Measurements from ENCODE around the gene ZNF71. TPM values are rescaled to one million over a fixed set of nuclear protein-coding genes. Genes with fewer than 3 reads are reported as not detected.

Gene ZNF71
- total RNA-seq, 6 experiments from 2014 or later = 0.90 to 2.8 (median 1.5) TPM

DNA sequence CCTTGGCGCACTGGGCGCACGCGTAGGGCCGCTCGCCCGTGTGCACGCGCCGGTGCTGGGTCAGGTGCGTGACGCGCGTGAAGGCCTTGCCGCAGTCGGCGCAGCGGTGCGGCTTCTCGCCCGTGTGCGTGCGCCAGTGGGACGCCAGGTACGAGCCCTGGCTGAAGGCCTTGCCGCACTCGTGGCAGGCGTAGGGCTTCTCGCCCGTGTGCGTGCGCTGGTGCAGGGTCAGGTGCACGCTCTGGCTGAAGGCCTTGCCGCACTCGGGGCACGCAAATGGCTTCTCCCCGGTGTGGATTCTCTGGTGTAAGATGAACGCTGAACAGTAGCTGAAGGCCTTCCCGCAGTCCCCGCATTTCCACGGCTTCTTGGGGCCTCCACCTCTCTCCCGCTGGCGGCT lies 69.4 kb downstream of the ZNF71 start:
- DNase-seq = no peak
- no peak for ATAC-seq
- Histone ChIP-seq H3K4me1 (no peaks in the 10 kb centered on the region), H3K36me3 (no peaks in the 10 kb centered on the region), H3K27me3 (no peaks in the 10 kb centered on the region), H3K9me3 (no peaks in the 10 kb centered on the region), H3K4me3 (no peak overlapping the region), H3K27ac (no peak overlapping the region)
- WGBS (ENCODE audit: insufficient coverage, low coverage, low lambda C conversion rate, missing lambda C conversion rate) = no CpG with 5 or more reads among the region's 43 CpGs
- intact Hi-C loops (cut with DNase I) = no loop called here
- no peak for TF ChIP-seq POLR2A (IDR thresholded peaks at IDR 0.05)
- TF ChIP-seq, protein P1, sequence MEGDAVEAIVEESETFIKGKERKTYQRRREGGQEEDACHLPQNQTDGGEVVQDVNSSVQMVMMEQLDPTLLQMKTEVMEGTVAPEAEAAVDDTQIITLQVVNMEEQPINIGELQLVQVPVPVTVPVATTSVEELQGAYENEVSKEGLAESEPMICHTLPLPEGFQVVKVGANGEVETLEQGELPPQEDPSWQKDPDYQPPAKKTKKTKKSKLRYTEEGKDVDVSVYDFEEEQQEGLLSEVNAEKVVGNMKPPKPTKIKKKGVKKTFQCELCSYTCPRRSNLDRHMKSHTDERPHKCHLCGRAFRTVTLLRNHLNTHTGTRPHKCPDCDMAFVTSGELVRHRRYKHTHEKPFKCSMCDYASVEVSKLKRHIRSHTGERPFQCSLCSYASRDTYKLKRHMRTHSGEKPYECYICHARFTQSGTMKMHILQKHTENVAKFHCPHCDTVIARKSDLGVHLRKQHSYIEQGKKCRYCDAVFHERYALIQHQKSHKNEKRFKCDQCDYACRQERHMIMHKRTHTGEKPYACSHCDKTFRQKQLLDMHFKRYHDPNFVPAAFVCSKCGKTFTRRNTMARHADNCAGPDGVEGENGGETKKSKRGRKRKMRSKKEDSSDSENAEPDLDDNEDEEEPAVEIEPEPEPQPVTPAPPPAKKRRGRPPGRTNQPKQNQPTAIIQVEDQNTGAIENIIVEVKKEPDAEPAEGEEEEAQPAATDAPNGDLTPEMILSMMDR (IDR thresholded peaks at IDR 0.05) = no peak

DNA sequence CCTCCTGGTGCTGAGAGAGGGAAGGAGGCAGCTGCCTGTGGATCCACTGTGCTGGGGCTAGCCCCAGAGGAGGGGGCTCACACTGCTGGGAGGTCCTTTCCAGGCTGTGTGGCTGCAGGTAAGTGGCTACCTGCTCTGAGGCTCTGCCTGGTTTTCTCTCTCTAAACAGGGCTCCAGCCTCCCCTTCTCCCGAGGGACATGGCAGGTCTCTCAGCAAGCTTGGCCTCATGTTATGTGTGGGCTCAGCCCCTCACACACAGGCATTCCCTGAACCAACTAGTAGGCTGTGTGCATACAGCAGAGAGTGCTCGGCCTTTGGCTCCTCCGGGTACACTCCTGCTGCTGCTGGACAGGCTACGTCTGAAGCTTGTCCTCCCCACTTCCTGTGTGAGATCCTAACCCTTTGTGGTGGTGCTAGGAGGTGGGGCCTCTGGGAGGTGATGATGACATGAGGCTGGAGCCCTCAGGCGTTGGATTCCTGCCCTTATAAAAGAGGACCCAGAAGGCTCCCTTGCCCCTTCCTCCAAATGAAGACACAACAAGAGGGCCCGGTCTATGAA lies 72.3 kb downstream of the ZNF71 start:
- H3K9me3 ChIP-seq = no peaks in the 10 kb centered on the region
- no peaks in the 10 kb centered on the region for H3K36me3 ChIP-seq
- H3K27ac ChIP-seq = no peak overlapping the region
- 88% methylated on average over 1 of the region's 6 CpGs for WGBS (ENCODE audit: insufficient coverage, low coverage, low lambda C conversion rate, missing lambda C conversion rate)
- intact Hi-C loops (cut with DNase I) = no loop called here
- TF ChIP-seq POLR2A (IDR thresholded peaks at IDR 0.05) = no peak
- TF ChIP-seq, protein P1 (IDR thresholded peaks at IDR 0.05) = no peak
- no peak for DNase-seq
- no peaks in the 10 kb centered on the region for H3K4me1 ChIP-seq
- H3K27me3 ChIP-seq = no peaks in the 10 kb centered on the region
- ATAC-seq = no peak
- H3K4me3 ChIP-seq = no peak overlapping the region

DNA sequence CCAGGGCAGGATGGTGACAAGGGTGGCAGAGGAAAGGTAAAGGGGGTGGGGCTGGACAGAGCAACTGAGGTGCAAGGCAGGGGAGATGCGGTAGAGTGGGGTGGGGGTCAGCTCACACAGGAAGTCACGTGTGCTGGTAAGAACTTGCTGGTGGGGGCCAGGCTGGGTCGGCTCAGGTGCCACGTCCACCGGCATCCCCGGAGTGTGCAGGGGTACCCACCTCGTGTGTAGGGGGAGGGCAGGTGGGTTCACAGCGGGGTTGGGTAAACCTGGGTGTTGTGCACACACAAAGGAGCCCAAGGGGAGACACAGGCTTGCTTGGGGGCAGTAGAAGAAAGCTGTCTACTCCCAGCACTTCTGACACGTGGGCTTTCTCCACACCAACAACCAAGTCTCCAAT lies 73.6 kb downstream of the ZNF71 start:
- Histone ChIP-seq H3K9me3 (no peaks in the 10 kb centered on the region), H3K27me3 (no peaks in the 10 kb centered on the region), H3K4me1 (no peaks in the 10 kb centered on the region), H3K36me3 (no peaks in the 10 kb centered on the region), H3K27ac (no peak overlapping the region), H3K4me3 (no peak overlapping the region)
- intact Hi-C loops (cut with DNase I) = no loop called here
- ATAC-seq (no peak), DNase-seq (no peak)
- WGBS (ENCODE audit: insufficient coverage, low coverage, low lambda C conversion rate, missing lambda C conversion rate) = 50% methylated on average over 2 of the region's 9 CpGs
- TF ChIP-seq, protein P1 (IDR thresholded peaks at IDR 0.05) = no peak
- no peak for TF ChIP-seq POLR2A (IDR thresholded peaks at IDR 0.05)

DNA sequence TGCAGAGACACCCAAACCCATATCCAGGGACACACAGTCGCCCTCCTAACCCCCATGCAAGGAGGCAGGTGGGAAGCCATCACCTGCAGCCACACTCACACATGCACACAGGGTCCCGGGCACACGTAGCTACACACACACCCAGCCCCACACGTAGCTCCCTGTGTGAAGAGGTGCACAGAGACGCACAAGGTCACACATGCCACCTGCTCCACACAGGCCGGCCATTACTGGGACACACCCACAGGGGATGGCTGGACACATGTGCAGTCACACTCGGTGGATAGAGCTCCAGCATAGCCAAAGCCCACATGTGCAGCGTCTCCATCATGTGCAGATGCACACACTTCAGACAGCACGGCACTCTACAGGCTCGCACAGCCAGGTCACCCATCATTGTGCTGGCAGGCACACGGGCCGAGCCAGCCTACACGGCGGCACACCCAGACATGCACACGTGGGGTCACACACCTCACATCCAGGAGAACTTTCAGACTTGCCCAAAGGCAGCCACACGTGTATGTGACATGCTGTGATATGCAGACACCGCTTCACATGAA lies 75.4 kb downstream of the ZNF71 start:
- H3K27me3 ChIP-seq = no peaks in the 10 kb centered on the region
- no peaks in the 10 kb centered on the region for H3K36me3 ChIP-seq
- no peaks in the 10 kb centered on the region for H3K9me3 ChIP-seq
- WGBS (ENCODE audit: insufficient coverage, low coverage, low lambda C conversion rate, missing lambda C conversion rate) = 100% methylated on average over 1 of the region's 17 CpGs
- H3K4me3 ChIP-seq = peak overlapping the region in 1 of 3 donors; percentile 59
- H3K27ac ChIP-seq = no peak overlapping the region
- no peaks in the 10 kb centered on the region for H3K4me1 ChIP-seq
- intact Hi-C loops (cut with DNase I) = no loop called here
- no peak for DNase-seq
- no peak for TF ChIP-seq POLR2A (IDR thresholded peaks at IDR 0.05)
- ATAC-seq = no peak

DNA sequence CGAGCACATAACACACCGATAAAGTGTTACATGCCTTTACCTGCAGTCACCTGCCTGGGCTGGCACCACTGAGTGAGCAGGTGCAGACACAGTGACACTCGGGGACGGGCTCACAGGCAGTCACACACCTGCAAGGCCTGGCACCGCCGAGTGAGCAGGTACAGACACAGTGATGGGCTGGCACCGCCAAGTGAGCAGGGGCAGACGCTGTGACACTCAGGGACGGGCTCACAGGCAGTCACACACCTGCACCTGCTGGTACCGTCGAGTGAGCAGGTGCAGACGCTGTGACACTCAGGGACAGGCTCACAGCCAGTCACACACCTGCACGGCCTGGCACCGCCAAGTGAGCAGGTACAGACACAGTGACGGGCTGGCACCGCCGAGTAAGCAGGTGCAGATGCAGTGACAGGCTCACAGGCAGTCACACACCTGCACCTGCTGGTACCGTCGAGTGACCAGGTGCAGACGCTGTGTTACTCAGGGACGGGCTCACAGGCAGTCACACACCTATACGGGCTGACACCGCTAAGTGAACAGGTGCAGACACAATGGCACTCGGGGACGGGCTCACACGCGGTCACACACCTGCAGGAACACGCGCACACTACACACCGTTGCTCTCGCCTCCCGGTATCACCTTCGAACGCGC lies 76.0 kb downstream of the ZNF71 start:
- intact Hi-C loops (cut with DNase I) = no loop called here
- WGBS (ENCODE audit: insufficient coverage, low coverage, low lambda C conversion rate, missing lambda C conversion rate) = 29% methylated on average over 18 of the region's 35 CpGs
- Histone ChIP-seq H3K4me1 (no peaks in the 10 kb centered on the region), H3K9me3 (no peaks in the 10 kb centered on the region), H3K4me3 (peak overlapping the region; percentile 34 to 59 (median 41)), H3K27ac (no peak overlapping the region), H3K27me3 (no peaks in the 10 kb centered on the region), H3K36me3 (no peaks in the 10 kb centered on the region)
- DNase-seq (no peak), ATAC-seq (peak in 3 of 4 donors; percentile 11 to 16 (median 12))
- TF ChIP-seq, protein P1 (IDR thresholded peaks at IDR 0.05) = no peak
- TF ChIP-seq POLR2A (IDR thresholded peaks at IDR 0.05) = no peak
